Tibial artery (tissue), 4 donors: Measurements from ENCODE around the gene PI4KB.
A peak's percentile ranks its signal among the peaks of the same experiment; 100 is the strongest.

Source experiments
- DNase-seq, 2 donors: peaks; one replicate each; pipeline ENCODE4 v3.0.0-alpha.2; 2019
- H3K27ac ChIP-seq, 2 donors: fragments of 200-600 bp; sonication (generic) in 1 of 2; 1 replicate in 1 of 2; 2 replicates in 1 of 2; pipeline ENCODE4 v1.5.1; 2018 to 2019; ENCODE audit warnings: mild to moderate bottlenecking in 1 of 2
- H3K27me3 ChIP-seq, 2 donors: fragments of 200-600 bp; sonication (generic) in 1 of 2; one replicate each; pipeline versions ENCODE4 v1.5.1 to v1.6.0; 2016 to 2019
- H3K36me3 ChIP-seq, 3 donors: fragments of 200-600 bp; sonication (generic) in 2 of 3; one replicate each; pipeline ENCODE4 v1.5.1; 2016 to 2019; ENCODE audit warnings: mild to moderate bottlenecking in 2 of 3
- H3K4me1 ChIP-seq, 4 donors: fragments of 200-600 bp; sonication (generic) in 2 of 4; 1 replicate in 3 of 4; 2 replicates in 1 of 4; pipeline ENCODE4 v1.5.1; 2016 to 2019
- H3K4me3 ChIP-seq, 2 donors: fragments of 200-600 bp; sonication (generic) in 1 of 2; 1 replicate in 1 of 2; 2 replicates in 1 of 2; pipeline ENCODE4 v1.5.1; 2018 to 2019; ENCODE audit warnings: mild to moderate bottlenecking in 2 of 2
- H3K9me3 ChIP-seq, 3 donors: fragments of 200-600 bp; sonication (generic) in 1 of 3; one replicate each; pipeline ENCODE4 v1.5.1; 2016 to 2019
- CTCF ChIP-seq, 2 experiments: fragments of 200-600 bp in 1 of 2; fragments of 450-650 bp in 1 of 2; IDR thresholded peaks; one replicate each; pipeline ENCODE4 v1.5.1; 2017 to 2019; ENCODE audit warnings: antibody characterized with exemption in 2 of 2, mild to moderate bottlenecking in 1 of 2, moderate library complexity in 1 of 2
- intact Hi-C: fragments of 100-400 bp; cut with DNase I; formaldehyde crosslinking; loops from one replicate; pipeline ENCODE4 v1.15.0; 2023; ENCODE audit warnings: low total_unique reads

The PI4KB gene

DNA sequence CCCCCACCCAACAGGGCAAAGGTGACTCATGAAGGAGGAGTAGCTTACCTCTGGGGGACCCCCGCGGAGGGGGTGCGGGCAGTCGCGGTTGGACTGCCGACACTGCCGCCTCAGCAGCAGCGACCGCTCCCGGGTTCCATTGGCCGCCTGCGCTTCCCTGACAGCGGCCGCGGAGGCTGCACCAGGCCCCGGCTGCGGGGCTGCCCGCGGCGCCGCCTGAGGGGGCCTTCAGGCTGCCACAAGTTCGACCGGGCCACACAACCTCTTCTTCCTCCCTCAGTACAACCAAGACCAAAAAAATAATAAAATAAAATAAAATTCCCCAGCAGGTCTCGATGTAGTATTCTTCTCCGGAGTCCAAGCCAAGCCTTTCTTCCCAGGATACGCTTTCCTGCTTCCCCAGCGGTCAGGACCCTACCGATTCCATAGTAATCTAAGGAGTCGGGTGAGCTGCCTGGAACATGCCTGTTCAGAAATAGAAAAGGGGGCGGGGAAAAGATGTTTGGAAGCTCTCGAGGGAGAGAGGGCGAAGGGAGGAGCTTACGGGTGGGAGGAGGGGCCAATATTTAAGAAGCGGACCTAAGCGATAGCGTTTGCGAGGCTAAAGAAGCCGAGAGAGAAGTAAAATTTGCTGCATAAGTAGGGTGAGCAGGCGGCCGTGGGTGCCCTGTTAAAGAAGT lies at the start of gene PI4KB:
PI4KB (minus strand) TSS at position 194 of the 680 bp plus-strand sequence. CDS start 10,935 bp downstream, outside the sequence.
- no peak for TF ChIP-seq CTCF (IDR thresholded peaks at IDR 0.05)
- peak within 1 kb of the TSS; percentile 78 to 95 for H3K4me3 ChIP-seq
- H3K27ac ChIP-seq = peak within 1 kb of the TSS; percentile 90 to 96
- peaks cover 6 to 34% (median 10%) of the 10 kb centered on the region in 3 donors for H3K36me3 ChIP-seq
- peak; percentile 94 to 96 for DNase-seq
- H3K27me3 ChIP-seq = no peaks in the 10 kb centered on the region
- no peaks in the 10 kb centered on the region for H3K9me3 ChIP-seq
- H3K4me1 ChIP-seq = peaks cover 0 to 32% (median 26%) of the 10 kb centered on the region in 4 donors
- intact Hi-C loops = no loop called here

- Histone ChIP-seq H3K4me3 (no peak overlapping the region), H3K27me3 (no peaks in the 10 kb centered on the region), H3K27ac (peak overlapping the region; percentile 71 to 88), H3K4me1 (peaks cover 0 to 52% (median 44%) of the 10 kb centered on the region in 4 donors), H3K9me3 (no peaks in the 10 kb centered on the region), H3K36me3 (peaks cover 0 to 3% (median 0%) of the 10 kb centered on the region in 3 donors)
- no peak for DNase-seq
- intact Hi-C loops = no loop called here
- no peak for TF ChIP-seq CTCF (IDR thresholded peaks at IDR 0.05)
Measured at GRCh38 chr1:151373196-151373595, 46.0 kb upstream of the PI4KB start.

GRCh38 chr1:151372058-151372934 lies 45.1 kb upstream of the PI4KB start, which contains the start of gene SELENBP1:
SELENBP1 (minus strand) TSS chr1:151372705; CDS start chr1:151372641, 64 bp downstream.
- Histone ChIP-seq H3K4me1 (peaks cover 0 to 57% (median 44%) of the 10 kb centered on the region in 4 donors), H3K36me3 (peaks cover 0 to 12% (median 7%) of the 10 kb centered on the region in 3 donors), H3K9me3 (no peaks in the 10 kb centered on the region), H3K27ac (peak within 1 kb of the TSS; percentile 71 to 88), H3K4me3 (peak within 1 kb of the TSS; percentile 58), H3K27me3 (no peaks in the 10 kb centered on the region)
- intact Hi-C loops = no loop called here
- DNase-seq = peak; percentile 82 to 95
- no peak for TF ChIP-seq CTCF (IDR thresholded peaks at IDR 0.05)

- H3K4me1 ChIP-seq = peaks cover 0 to 60% (median 44%) of the 10 kb centered on the region in 4 donors
- DNase-seq = peak; percentile 91 to 95
Measured at GRCh38 chr1:151371370-151372057, 44.3 kb upstream of the PI4KB start.

More at GRCh38 chr1:151371370-151372057, 44.3 kb upstream of the PI4KB start:
- peak overlapping the region; percentile 58 for H3K4me3 ChIP-seq
- H3K36me3 ChIP-seq = peaks cover 0 to 18% (median 12%) of the 10 kb centered on the region in 3 donors
- no peaks in the 10 kb centered on the region for H3K27me3 ChIP-seq
- TF ChIP-seq CTCF (IDR thresholded peaks at IDR 0.05) = no peak
- H3K9me3 ChIP-seq = no peaks in the 10 kb centered on the region
- intact Hi-C loops = no loop called here
- peak overlapping the region; percentile 71 to 88 for H3K27ac ChIP-seq
